DND-41 (cell line): ENCODE measurements around the gene OXSM.

ENCODE experiments used
- ATAC-seq: fragments of 200-7000 bp; cut with Tn5 transposase; 3 replicates; pipeline ENCODE4 v1.9.1; 2021; ENCODE audit warnings: low read depth; ENCODE audit not compliant: insufficient read depth
- DNase-seq: peaks from one replicate; pipeline ENCODE4 v3.0.0-alpha.2; 2020
- H2AFZ ChIP-seq: 2 replicates; pipeline ENCODE4 v1.6.0; 2012; ENCODE audit warnings: low read depth, low read length
- H3K27ac ChIP-seq: 2 replicates; pipeline ENCODE4 v1.5.1; 2012; ENCODE audit warnings: low read length, inconsistent platforms
- H3K27me3 ChIP-seq: fragments of 200-600 bp; sonication (generic); 2 replicates; pipeline ENCODE4 v1.6.0; 2012; ENCODE audit warnings: low read length, mild to moderate bottlenecking, inconsistent platforms; ENCODE audit not compliant: insufficient read depth, poor library complexity
- H3K36me3 ChIP-seq: 2 replicates; pipeline ENCODE4 v1.5.1; 2012; ENCODE audit warnings: low read length, inconsistent platforms; ENCODE audit not compliant: insufficient read depth
- H3K4me1 ChIP-seq: 2 replicates; pipeline ENCODE4 v1.5.1; 2012; ENCODE audit warnings: mild to moderate bottlenecking, low read length; ENCODE audit not compliant: insufficient read depth
- H3K4me2 ChIP-seq: 2 replicates; pipeline ENCODE4 v1.6.0; 2012; ENCODE audit warnings: mild to moderate bottlenecking, moderate library complexity, low read length, inconsistent platforms; ENCODE audit not compliant: insufficient read depth
- H3K4me3 ChIP-seq, 2 experiments: fragments of 200-600 bp in 1 of 2; shearing (Covaris generic) in 1 of 2; 2 replicates each; pipeline ENCODE4 v1.5.1; 2012 to 2016; ENCODE audit warnings: inconsistent platforms in 2 of 2, low read length in 2 of 2, mild to moderate bottlenecking in 2 of 2, low read depth in 1 of 2, moderate library complexity in 1 of 2
- H3K79me2 ChIP-seq: 2 replicates; pipeline ENCODE4 v1.6.0; 2012; ENCODE audit warnings: low read length, inconsistent platforms; ENCODE audit not compliant: insufficient read depth
- H3K9ac ChIP-seq: 2 replicates; pipeline ENCODE4 v1.6.0; 2012; ENCODE audit warnings: low read depth, mild to moderate bottlenecking, inconsistent platforms, low read length, moderate library complexity
- H3K9me3 ChIP-seq: 2 replicates; pipeline ENCODE4 v1.5.1; 2012; ENCODE audit warnings: low read length, moderate library complexity, mild to moderate bottlenecking, inconsistent platforms; ENCODE audit not compliant: insufficient read depth, severe bottlenecking
- H4K20me1 ChIP-seq: 2 replicates; pipeline ENCODE4 v1.6.0; 2012; ENCODE audit warnings: low read length; ENCODE audit not compliant: insufficient read depth
- EZH2 ChIP-seq: IDR thresholded peaks from 3 replicates; pipeline ENCODE4 v1.6.1; 2012; ENCODE audit warnings: borderline replicate concordance, low read depth, mild to moderate bottlenecking, moderate library complexity, low read length, inconsistent platforms; ENCODE audit not compliant: severe bottlenecking
- TF ChIP-seq, protein P1 (sequence below): IDR thresholded peaks from 2 replicates; pipeline ENCODE4 v1.5.1; 2012; ENCODE audit warnings: borderline replicate concordance, low read length, moderate library complexity, mild to moderate bottlenecking; ENCODE audit not compliant: poor library complexity, severe bottlenecking; ENCODE audit errors: extremely low read depth

OXSM gene

DNA sequence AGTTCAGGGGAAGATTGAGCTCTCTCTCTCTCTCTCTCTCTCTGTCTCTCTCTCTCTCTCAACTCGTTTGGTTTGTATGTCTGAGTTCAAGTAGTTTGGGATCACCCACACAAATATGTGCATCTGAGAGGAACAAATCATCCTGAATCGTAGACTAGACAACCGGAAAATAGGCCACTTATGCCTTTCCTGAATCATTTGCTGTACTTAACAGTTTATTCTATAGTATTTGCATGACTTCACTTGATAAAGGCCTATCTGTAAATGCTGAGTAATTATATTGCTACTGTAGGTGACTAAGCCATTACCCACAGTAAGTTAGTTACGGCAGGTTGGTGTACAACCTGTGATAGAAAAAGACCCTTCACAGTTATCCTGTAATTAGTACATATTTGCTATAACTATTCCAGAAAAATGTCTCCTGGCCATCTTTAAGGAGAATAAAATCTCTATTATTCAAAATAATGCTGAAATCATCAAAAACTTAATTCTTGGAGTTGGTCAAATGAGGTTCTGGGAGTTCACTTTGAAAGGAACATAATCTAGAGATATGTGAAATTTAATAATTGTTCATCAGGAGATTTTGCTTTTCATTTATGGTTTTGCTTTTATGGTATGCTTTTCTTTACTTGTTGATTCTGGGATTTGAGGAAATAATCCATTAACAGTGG lies 31.1 kb downstream of the OXSM start:
- Histone ChIP-seq H3K4me1 (no peaks in the 10 kb centered on the region), H3K4me3 (no peak overlapping the region), H2AFZ (no peak overlapping the region), H3K27me3 (no peaks in the 10 kb centered on the region), H3K36me3 (no peaks in the 10 kb centered on the region), H3K9me3 (no peaks in the 10 kb centered on the region), H3K4me2 (no peak overlapping the region), H3K27ac (no peak overlapping the region), H4K20me1 (no peaks in the 10 kb centered on the region), H3K79me2 (no peaks in the 10 kb centered on the region), H3K9ac (no peak overlapping the region)
- TF ChIP-seq, protein P1, sequence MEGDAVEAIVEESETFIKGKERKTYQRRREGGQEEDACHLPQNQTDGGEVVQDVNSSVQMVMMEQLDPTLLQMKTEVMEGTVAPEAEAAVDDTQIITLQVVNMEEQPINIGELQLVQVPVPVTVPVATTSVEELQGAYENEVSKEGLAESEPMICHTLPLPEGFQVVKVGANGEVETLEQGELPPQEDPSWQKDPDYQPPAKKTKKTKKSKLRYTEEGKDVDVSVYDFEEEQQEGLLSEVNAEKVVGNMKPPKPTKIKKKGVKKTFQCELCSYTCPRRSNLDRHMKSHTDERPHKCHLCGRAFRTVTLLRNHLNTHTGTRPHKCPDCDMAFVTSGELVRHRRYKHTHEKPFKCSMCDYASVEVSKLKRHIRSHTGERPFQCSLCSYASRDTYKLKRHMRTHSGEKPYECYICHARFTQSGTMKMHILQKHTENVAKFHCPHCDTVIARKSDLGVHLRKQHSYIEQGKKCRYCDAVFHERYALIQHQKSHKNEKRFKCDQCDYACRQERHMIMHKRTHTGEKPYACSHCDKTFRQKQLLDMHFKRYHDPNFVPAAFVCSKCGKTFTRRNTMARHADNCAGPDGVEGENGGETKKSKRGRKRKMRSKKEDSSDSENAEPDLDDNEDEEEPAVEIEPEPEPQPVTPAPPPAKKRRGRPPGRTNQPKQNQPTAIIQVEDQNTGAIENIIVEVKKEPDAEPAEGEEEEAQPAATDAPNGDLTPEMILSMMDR: no peak
- no peak for TF ChIP-seq EZH2
- no peak for ATAC-seq
- DNase-seq: no peak

DNA sequence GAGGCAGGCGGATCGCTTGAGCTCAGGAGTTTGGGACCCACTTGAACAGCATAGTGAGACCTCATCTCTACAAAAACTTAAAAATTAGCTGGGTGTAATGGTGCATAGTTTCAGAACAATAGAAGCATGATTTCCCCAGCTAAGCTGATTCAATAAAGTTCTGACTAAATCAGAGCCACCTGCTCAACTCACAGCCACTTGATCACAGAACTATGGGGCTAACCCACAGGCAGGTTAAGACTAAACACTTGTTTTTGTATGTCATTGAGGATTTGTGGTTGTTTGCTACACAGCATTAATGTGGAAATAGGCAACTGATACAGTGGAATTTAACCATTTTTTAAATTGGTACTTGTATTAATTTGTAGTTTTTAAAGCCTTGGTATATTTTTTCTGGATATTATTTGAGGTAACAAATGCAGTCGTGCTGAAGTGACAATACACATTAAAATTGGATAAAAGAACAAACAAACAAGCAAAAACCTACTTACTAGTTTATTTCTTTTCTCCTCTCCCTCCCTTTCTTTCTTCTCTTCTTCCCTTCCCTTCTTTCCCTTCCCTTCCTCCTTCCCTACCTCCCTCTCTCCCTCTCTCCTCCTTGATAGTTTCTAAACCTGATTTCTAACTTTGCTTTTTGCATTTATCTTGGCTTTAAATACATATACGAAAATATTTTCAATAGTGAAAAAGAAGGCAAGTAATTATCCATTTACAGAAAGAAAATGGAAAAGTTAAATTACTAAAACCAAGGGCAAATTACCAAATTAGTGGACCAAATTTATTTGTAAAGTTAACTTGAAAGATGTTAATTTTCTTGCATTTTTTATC lies 32.1 kb downstream of the OXSM start:
- Histone ChIP-seq H3K36me3 (no peaks in the 10 kb centered on the region), H3K79me2 (no peaks in the 10 kb centered on the region), H3K27ac (no peak overlapping the region), H3K4me3 (no peak overlapping the region), H3K4me1 (no peaks in the 10 kb centered on the region), H3K9ac (no peak overlapping the region), H3K9me3 (no peaks in the 10 kb centered on the region), H4K20me1 (no peaks in the 10 kb centered on the region), H2AFZ (no peak overlapping the region), H3K27me3 (no peaks in the 10 kb centered on the region), H3K4me2 (no peak overlapping the region)
- no peak for DNase-seq
- no peak for ATAC-seq
- TF ChIP-seq EZH2: no peak
- TF ChIP-seq, protein P1: no peak

DNA sequence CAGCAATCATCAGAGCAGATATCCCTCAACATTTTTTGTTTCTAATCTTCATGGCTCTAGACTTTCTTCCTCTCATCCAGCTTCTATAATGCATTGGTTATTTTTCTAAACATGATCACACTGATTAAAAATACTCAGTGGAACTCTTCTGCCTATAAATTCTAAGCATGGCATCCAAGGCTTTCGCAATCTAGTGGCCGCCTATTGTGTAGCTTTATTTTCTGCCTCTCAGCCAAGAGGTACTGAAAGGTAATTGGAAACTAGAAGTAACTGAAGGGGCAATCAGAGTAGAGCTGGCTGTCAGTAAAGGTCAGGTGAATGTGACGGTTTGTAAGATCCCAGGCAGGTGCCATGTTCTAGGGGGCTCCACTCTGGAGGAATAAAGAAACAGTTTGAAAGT lies 33.4 kb downstream of the OXSM start:
- no peak overlapping the region for H3K9ac ChIP-seq
- H3K4me1 ChIP-seq: no peaks in the 10 kb centered on the region
- no peaks in the 10 kb centered on the region for H4K20me1 ChIP-seq
- no peak overlapping the region for H3K4me3 ChIP-seq
- TF ChIP-seq EZH2: no peak
- TF ChIP-seq, protein P1: no peak
- no peak overlapping the region for H3K4me2 ChIP-seq
- no peaks in the 10 kb centered on the region for H3K9me3 ChIP-seq
- ATAC-seq: no peak
- H3K79me2 ChIP-seq: no peaks in the 10 kb centered on the region
- no peaks in the 10 kb centered on the region for H3K36me3 ChIP-seq
- peaks cover 2% of the 10 kb centered on the region for H3K27me3 ChIP-seq
- DNase-seq: no peak
- no peak overlapping the region for H2AFZ ChIP-seq
- no peak overlapping the region for H3K27ac ChIP-seq
